ENCODE results near the gene EEIG1. TPM values are rescaled to one million over a fixed set of nuclear protein-coding genes. Genes with fewer than 3 reads are reported as not detected.

EEIG1 gene
- total RNA-seq, 4 donors from 2014 or later, result 4.8 to 9.0 (median 7.1) TPM

GRCh38 chr9:127974769-127975261 lies 6.0 kb downstream of the EEIG1 start:
- ATAC-seq (ENCODE audit: low FRiP score) (peak; percentile 34), DNase-seq (ENCODE audit: low spot score) (no peak)
- TF ChIP-seq CTCF (IDR thresholded peaks at IDR 0.05), result no peak

GRCh38 chr9:127974001-127974768 lies 6.6 kb downstream of the EEIG1 start:
- TF ChIP-seq CTCF (IDR thresholded peaks at IDR 0.05), result no peak
- no peak for DNase-seq (ENCODE audit: low spot score)
- ATAC-seq (ENCODE audit: low FRiP score), result no peak

GRCh38 chr9:127973169-127974000 lies 7.4 kb downstream of the EEIG1 start:
- ATAC-seq (ENCODE audit: low FRiP score), result no peak
- TF ChIP-seq CTCF (IDR thresholded peaks at IDR 0.05), result no peak
- DNase-seq (ENCODE audit: low spot score), result no peak

- no peak for ATAC-seq (ENCODE audit: low FRiP score)
Observed at GRCh38 chr9:127972236-127972871, 8.4 kb downstream of the EEIG1 start.

GRCh38 chr9:127971357-127972235 lies 9.2 kb downstream of the EEIG1 start:
- no peak for ATAC-seq (ENCODE audit: low FRiP score)
- DNase-seq (ENCODE audit: low spot score), result no peak
- TF ChIP-seq CTCF (IDR thresholded peaks at IDR 0.05), result no peak

More at GRCh38 chr9:127972236-127972871, 8.4 kb downstream of the EEIG1 start:
- DNase-seq (ENCODE audit: low spot score), result no peak
- TF ChIP-seq CTCF (IDR thresholded peaks at IDR 0.05), result no peak

Data from omental fat pad (tissue), 4 donors.